HG02642 (cell line): ENCODE data around the gene INPP4A.

ENCODE experiments used
- ATAC-seq: cut with Tn5 transposase; IDR thresholded peaks from one replicate; pipeline ENCODE4 v1.9.1; 2021; ENCODE audit warnings: mild to moderate bottlenecking; ENCODE audit not compliant: unreplicated experiment, poor library complexity

The INPP4A gene

GRCh38 chr2:98458667-98459380 is 14.2 kb downstream of the INPP4A start:
- no peak for ATAC-seq

- ATAC-seq, result peak; percentile 37
Measured at GRCh38 chr2:98459496-98460175, 15.0 kb downstream of the INPP4A start.

- peak; percentile 60 for ATAC-seq
Measured at GRCh38 chr2:98460573-98461497, 16.2 kb downstream of the INPP4A start.

- ATAC-seq, result no peak
Measured at GRCh38 chr2:98461498-98462049, 16.9 kb downstream of the INPP4A start.

- no peak for ATAC-seq
Measured at GRCh38 chr2:98463081-98463481, 18.4 kb downstream of the INPP4A start.

GRCh38 chr2:98463551-98463971 is 18.9 kb downstream of the INPP4A start:
- no peak for ATAC-seq

- no peak for ATAC-seq
Measured at GRCh38 chr2:98463988-98464771, 19.5 kb downstream of the INPP4A start.

GRCh38 chr2:98464772-98465310 is 20.2 kb downstream of the INPP4A start:
- peak; percentile 42 for ATAC-seq

GRCh38 chr2:98465456-98466226 is 21.0 kb downstream of the INPP4A start:
- peak; percentile 47 for ATAC-seq

- no peak for ATAC-seq
Measured at GRCh38 chr2:98467082-98467536, 22.5 kb downstream of the INPP4A start.

- ATAC-seq, result no peak
Measured at GRCh38 chr2:98467652-98468051, 23.0 kb downstream of the INPP4A start.

- ATAC-seq, result peak; percentile 42
Measured at GRCh38 chr2:98468621-98469236, 24.1 kb downstream of the INPP4A start.

GRCh38 chr2:98469862-98470544 is 25.3 kb downstream of the INPP4A start:
- ATAC-seq, result no peak

GRCh38 chr2:98470851-98471255 is 26.2 kb downstream of the INPP4A start:
- ATAC-seq, result no peak

GRCh38 chr2:98471402-98472131 is 26.9 kb downstream of the INPP4A start:
- no peak for ATAC-seq

GRCh38 chr2:98472132-98472650 is 27.5 kb downstream of the INPP4A start:
- no peak for ATAC-seq
